H1 (cell line): Measurements from ENCODE around the gene TLR9. TPM values are rescaled to one million over a fixed set of nuclear protein-coding genes. Genes with fewer than 3 reads are reported as not detected.

Source experiments
- CTCF ChIA-PET: fragments of 300-600 bp; sonication (Branson Sonifier 250); formaldehyde crosslinking; loops from one replicate; lab custom pipeline; 2021; ENCODE audit not compliant: partially characterized antibody; lab: Charles Lee
- POLR2A ChIA-PET: fragments of 300-600 bp; sonication (Branson Sonifier 250); formaldehyde crosslinking; loops from one replicate; lab custom pipeline; 2021; ENCODE audit warnings: inconsistent platforms; ENCODE audit not compliant: partially characterized antibody; lab: Charles Lee
- DNase-seq, 2 experiments: peaks; one replicate each; pipeline versions ENCODE4 v3.0.0 to v3.0.0-alpha.2; 2010 to 2022; ENCODE audit warnings: low spot score in 2 of 2, low read depth in 1 of 2, mixed read lengths in 1 of 2
- FAIRE-seq: peaks from 2 replicates; lab custom pipeline; 2011; peaks lifted over from hg19 to GRCh38; lab: Jason Lieb, UNC
- H2AFZ ChIP-seq: 2 replicates; pipeline ENCODE4 v1.8.1; 2012; ENCODE audit warnings: low read length, inconsistent platforms
- H2AK5ac ChIP-seq: 2 replicates; pipeline ENCODE4 v1.6.1; 2013; ENCODE audit warnings: low read depth, low read length
- H2BK120ac ChIP-seq: replicated peaks from 2 replicates; pipeline ENCODE3; 2013; ENCODE audit warnings: low read depth, low read length, inconsistent platforms
- H2BK12ac ChIP-seq: 2 replicates; pipeline ENCODE4 v1.6.1; 2013; ENCODE audit warnings: low read depth, low read length
- H2BK15ac ChIP-seq: 2 replicates; pipeline ENCODE4 v1.6.1; 2013; ENCODE audit warnings: low read length
- H2BK20ac ChIP-seq: 2 replicates; pipeline ENCODE4 v1.6.1; 2013; ENCODE audit warnings: low read length
- H2BK5ac ChIP-seq: 2 replicates; pipeline ENCODE4 v1.6.1; 2013; ENCODE audit warnings: low read depth, low read length
- H3K14ac ChIP-seq: 2 replicates; pipeline ENCODE4 v1.6.1; 2013; ENCODE audit warnings: inconsistent platforms; ENCODE audit not compliant: insufficient read length
- H3K18ac ChIP-seq: 2 replicates; pipeline ENCODE4 v1.6.1; 2013; ENCODE audit warnings: low read length; ENCODE audit errors: extremely low read depth
- H3K23ac ChIP-seq: 2 replicates; pipeline ENCODE4 v1.6.1; 2013; ENCODE audit warnings: inconsistent platforms; ENCODE audit not compliant: insufficient read length
- H3K23me2 ChIP-seq: 2 replicates; pipeline ENCODE4 v1.6.1; 2013; ENCODE audit warnings: low read depth, low read length
- H3K27ac ChIP-seq: 2 replicates; pipeline ENCODE4 v1.6.1; 2011; ENCODE audit warnings: low read depth, low read length, inconsistent platforms
- H3K27me3 ChIP-seq, 4 experiments: replicated peaks in 1 of 4; 1 replicate in 1 of 4; 2 replicates in 3 of 4; pipeline versions ENCODE4 v1.6.1 to v1.8.1; 2011 to 2013; ENCODE audit warnings: low read length in 3 of 4, mild to moderate bottlenecking in 3 of 4, inconsistent platforms in 2 of 4, mixed read lengths in 2 of 4, moderate library complexity in 1 of 4; ENCODE audit not compliant: control insufficient read depth in 3 of 4, insufficient read depth in 3 of 4; ENCODE audit errors: extremely low read depth in 1 of 4
- H3K36me3 ChIP-seq, 4 experiments: 2 replicates each; pipeline versions ENCODE4 v1.6.1 to v1.8.1; 2011 to 2013; ENCODE audit warnings: mild to moderate bottlenecking in 4 of 4, low read length in 3 of 4, moderate library complexity in 2 of 4, control low read depth in 1 of 4, inconsistent platforms in 1 of 4; ENCODE audit not compliant: insufficient read depth in 4 of 4, control insufficient read depth in 2 of 4
- H3K4ac ChIP-seq: replicated peaks from 2 replicates; pipeline ENCODE3; 2013; ENCODE audit warnings: low read length, low read depth, mixed read lengths, inconsistent platforms; ENCODE audit not compliant: insufficient read length
- H3K4me1 ChIP-seq, 4 experiments: replicated peaks in 1 of 4; 1 replicate in 1 of 4; 2 replicates in 3 of 4; pipeline versions ENCODE4 v1.6.1 to v1.8.1; 2011 to 2013; ENCODE audit warnings: low read length in 3 of 4, inconsistent platforms in 2 of 4, mixed read lengths in 1 of 4; ENCODE audit not compliant: insufficient read depth in 4 of 4, control insufficient read depth in 3 of 4
- H3K4me2 ChIP-seq, 2 experiments: 2 replicates each; pipeline versions ENCODE4 v1.6.1 to v1.8.1; 2011 to 2013; ENCODE audit warnings: low read depth in 2 of 2, low read length in 2 of 2, control low read depth in 1 of 2, inconsistent platforms in 1 of 2, mild to moderate bottlenecking in 1 of 2; ENCODE audit not compliant: insufficient read depth in 1 of 2
- H3K4me3 ChIP-seq, 4 experiments: fragments of 200-600, 300-600 bp in 1 of 4; sonication (generic), shearing (Covaris generic), sonication (Bioruptor Twin) in 1 of 4; 2 replicates each; pipeline versions ENCODE4 v1.5.1 to v1.8.1; 2011 to 2016; ENCODE audit warnings: low read length in 4 of 4, low read depth in 3 of 4, control low read depth in 2 of 4, inconsistent platforms in 2 of 4, mild to moderate bottlenecking in 2 of 4, mixed read lengths in 1 of 4, moderate library complexity in 1 of 4; ENCODE audit not compliant: insufficient read depth in 2 of 4; ENCODE audit errors: extremely low read depth in 1 of 4
- H3K56ac ChIP-seq: replicated peaks from 2 replicates; pipeline ENCODE3; 2013; ENCODE audit warnings: low read depth, mild to moderate bottlenecking, mixed read lengths, low read length, inconsistent platforms; ENCODE audit not compliant: insufficient read length
- H3K79me1 ChIP-seq: 2 replicates; pipeline ENCODE4 v1.6.1; 2013; ENCODE audit warnings: low read depth, low read length, control low read depth
- H3K79me2 ChIP-seq, 2 experiments: 2 replicates each; pipeline versions ENCODE4 v1.6.1 to v1.8.1; 2012 to 2013; ENCODE audit warnings: low read length in 2 of 2, mild to moderate bottlenecking in 2 of 2, inconsistent platforms in 1 of 2; ENCODE audit not compliant: insufficient read depth in 2 of 2, control insufficient read depth in 1 of 2
- H3K9ac ChIP-seq, 4 experiments: replicated peaks in 1 of 4; 1 replicate in 1 of 4; 2 replicates in 3 of 4; pipeline versions ENCODE4 v1.6.1 to v1.8.1; 2011 to 2013; ENCODE audit warnings: low read depth in 3 of 4, low read length in 3 of 4, control low read depth in 2 of 4, mild to moderate bottlenecking in 2 of 4, moderate library complexity in 2 of 4, inconsistent platforms in 1 of 4; ENCODE audit errors: extremely low read depth in 1 of 4
- H3K9me3 ChIP-seq, 2 experiments: 2 replicates each; pipeline versions ENCODE4 v1.6.1 to v1.8.1; 2012 to 2013; ENCODE audit warnings: mild to moderate bottlenecking in 2 of 2, moderate library complexity in 2 of 2, control low read depth in 1 of 2, inconsistent platforms in 1 of 2, low read depth in 1 of 2, low read length in 1 of 2, mixed read lengths in 1 of 2; ENCODE audit not compliant: insufficient read depth in 2 of 2
- H4K20me1 ChIP-seq, 2 experiments: replicated peaks in 1 of 2; 2 replicates each; pipeline versions ENCODE3 to v1.8.1; 2011 to 2013; ENCODE audit warnings: inconsistent platforms in 2 of 2, low read length in 2 of 2, mild to moderate bottlenecking in 1 of 2; ENCODE audit not compliant: insufficient read depth in 2 of 2, control insufficient read depth in 1 of 2
- H4K5ac ChIP-seq: 2 replicates; pipeline ENCODE4 v1.6.1; 2013; ENCODE audit warnings: low read length, low read depth, mixed read lengths, inconsistent platforms; ENCODE audit not compliant: insufficient read length
- H4K8ac ChIP-seq: 2 replicates; pipeline ENCODE4 v1.8.0; 2013; ENCODE audit warnings: mild to moderate bottlenecking, moderate library complexity, low read length, inconsistent platforms; ENCODE audit not compliant: insufficient read depth; ENCODE audit errors: extremely low read depth
- H4K91ac ChIP-seq: replicated peaks from 2 replicates; pipeline ENCODE3; 2013; ENCODE audit warnings: low read length, mixed read lengths, inconsistent platforms; ENCODE audit not compliant: insufficient read length
- BCL11A ChIP-seq, 2 experiments: IDR thresholded peaks; one replicate each; pipeline ENCODE4 v1.6.1; 2011; ENCODE audit warnings: low read depth in 2 of 2, low read length in 2 of 2, mild to moderate bottlenecking in 2 of 2
- FOSL1 ChIP-seq: IDR thresholded peaks from 2 replicates; pipeline ENCODE4 v1.6.1; 2011; ENCODE audit warnings: mild to moderate bottlenecking, low read depth, low read length, moderate library complexity; ENCODE audit not compliant: insufficient read depth
- KDM1A ChIP-seq: fragments of 200-600, 300-600 bp; sonication (generic); IDR thresholded peaks from 2 replicates; pipeline ENCODE4 v1.7.1; 2016; ENCODE audit warnings: mild to moderate bottlenecking, low read length, borderline replicate concordance
- POU5F1 ChIP-seq: IDR thresholded peaks from 2 replicates; pipeline ENCODE4 v1.6.1; 2011; ENCODE audit warnings: low read depth, mild to moderate bottlenecking, low read length, moderate library complexity
- RAD21 ChIP-seq, 2 experiments: IDR thresholded peaks in 1 of 2; conservative IDR thresholded peaks in 1 of 2; 2 replicates each; pipeline ENCODE4 v1.6.1; 2011; ENCODE audit warnings: low read depth in 2 of 2, low read length in 2 of 2, improper control_type of control experiment in 1 of 2, inconsistent platforms in 1 of 2, mild to moderate bottlenecking in 1 of 2, moderate library complexity in 1 of 2
- RFX5 ChIP-seq: IDR thresholded peaks from 2 replicates; pipeline ENCODE4 v1.6.1; 2011; ENCODE audit warnings: low read depth, low read length, improper control_type of control experiment, borderline replicate concordance
- SAP30 ChIP-seq: fragments of 300-600 bp; sonication (generic); IDR thresholded peaks from 2 replicates; pipeline ENCODE4 v1.7.1; 2012; ENCODE audit warnings: low read length, moderate library complexity, mild to moderate bottlenecking, inconsistent platforms; ENCODE audit not compliant: insufficient read depth, insufficient replicate concordance
- SIN3A ChIP-seq, 2 experiments: IDR thresholded peaks in 1 of 2; conservative IDR thresholded peaks in 1 of 2; 2 replicates each; pipeline ENCODE4 v1.6.1; 2011 to 2012; ENCODE audit warnings: low read length in 2 of 2, improper control_type of control experiment in 1 of 2, low read depth in 1 of 2, mild to moderate bottlenecking in 1 of 2
- SP2 ChIP-seq: IDR thresholded peaks from 2 replicates; pipeline ENCODE4 v1.6.1; 2012; ENCODE audit warnings: mild to moderate bottlenecking, low read length, inconsistent platforms
- SRF ChIP-seq: IDR thresholded peaks from 2 replicates; pipeline ENCODE4 v1.6.1; 2011; ENCODE audit warnings: mild to moderate bottlenecking, low read depth, low read length, moderate library complexity
- TEAD4 ChIP-seq: IDR thresholded peaks from 2 replicates; pipeline ENCODE4 v1.6.1; 2012; ENCODE audit warnings: low read depth, low read length, inconsistent platforms, mixed read lengths
- YY1 ChIP-seq: IDR thresholded peaks from 2 replicates; pipeline ENCODE4 v1.6.1; 2011; ENCODE audit warnings: low read depth, mild to moderate bottlenecking, low read length
- WGBS, 2 experiments: shearing (Covaris generic) in 1 of 2; methylation state at CpG; one replicate each; pipeline versions ENCODE4 v1.1.6 to v1.1.7; 2013 to 2015; ENCODE audit warnings: low lambda C conversion rate in 2 of 2, mixed read lengths in 2 of 2, inconsistent platforms in 1 of 2, low coverage in 1 of 2, missing lambda C conversion rate in 1 of 2; ENCODE audit not compliant: insufficient replicate concordance in 2 of 2, insufficient coverage in 1 of 2, insufficient read length in 1 of 2; ENCODE audit errors: extremely low coverage in 1 of 2, missing lambda C conversion rate in 1 of 2; 5-methylcytosine and 5-hydroxymethylcytosine counted together
- polyA plus RNA-seq, 7 experiments: library from polyadenylated mRNA; depleted of rRNA in 3 of 7; stranded (reverse) in 5 of 7; unstranded in 2 of 7; fragments of >200 nt in 5 of 7; fragments of 200-250 nt in 2 of 7; gene quantifications; 1 replicate in 5 of 7; 2 replicates in 1 of 7; 4 replicates in 1 of 7; pipeline versions ENCODE4 v1.2.1 to v1.2.3, GENCODE V29; 2011 to 2013; ENCODE audit warnings: missing spikeins in 2 of 7, mixed read lengths in 2 of 7
- total RNA-seq: library from RNA; stranded (reverse); fragmentation: NEBNext Ultra II Directional; extraction: Animal tissue kit (Norgen Biotek cat#: 25700); gene quantifications from 2 replicates; pipeline ENCODE4 v1.2.1, GENCODE V29; 2021

TLR9 gene
- total and polyA plus RNA-seq, 2 of the 8 experiments (the other 6 are each of a cell fraction or from before 2014, with no cell fraction given), result 0.05 TPM; not detected in 1

- FAIRE-seq (no peak), DNase-seq (no peak)
- H3K9ac ChIP-seq, result no peak overlapping the region
- ChIA-PET POLR2A (interaction anchor here (0.9 to 1.6 kb wide), 3 partner anchors 10 to 20 kb away, joined by 3 to 4 read pairs (median 4); no protein-coding TSS in a partner anchor), CTCF (interaction anchor here (0.6 to 17.7 kb wide), 4 partner anchors 26 to 192 kb away, joined by 3 to 126 read pairs (median 4); partner anchors contain the start of gene TLR9)
- H3K4me2 ChIP-seq, result no peak overlapping the region
- H3K79me2 ChIP-seq, result peaks cover 0 to 3% of the 10 kb centered on the region in 2 experiments; a peak in 2 of 4 replicates
- H3K27me3 ChIP-seq, result no peaks in the 10 kb centered on the region
- no peak overlapping the region for H3K4ac ChIP-seq
- no peak overlapping the region for H4K91ac ChIP-seq
- no peak overlapping the region for H3K23ac ChIP-seq
- no peak overlapping the region for H4K8ac ChIP-seq
- no peak overlapping the region for H2BK5ac ChIP-seq
- H3K18ac ChIP-seq, result no peak overlapping the region
- no peaks in the 10 kb centered on the region for H3K4me1 ChIP-seq
- H3K4me3 ChIP-seq, result no peak overlapping the region
- H4K20me1 ChIP-seq, result peaks cover 4 to 11% of the 10 kb centered on the region in 2 experiments
- H3K23me2 ChIP-seq, result no peaks in the 10 kb centered on the region
- 85% methylated on average over 4 of the region's 4 CpGs; no CpG with 5 or more reads in 1 of the 2 experiments for WGBS, 2 experiments
- no peak overlapping the region for H3K56ac ChIP-seq
- no peak overlapping the region for H2AFZ ChIP-seq
- H3K14ac ChIP-seq, result no peak overlapping the region
- H4K5ac ChIP-seq, result no peak overlapping the region
- H2AK5ac ChIP-seq, result no peak overlapping the region
- no peaks in the 10 kb centered on the region for H3K79me1 ChIP-seq
- no peak overlapping the region for H2BK20ac ChIP-seq
- no peak overlapping the region for H3K27ac ChIP-seq
- H2BK120ac ChIP-seq, result no peak overlapping the region
- no peaks in the 10 kb centered on the region for H3K9me3 ChIP-seq
- no peak overlapping the region for H2BK15ac ChIP-seq
- H2BK12ac ChIP-seq, result no peak overlapping the region
- peaks cover 36 to 92% (median 70%) of the 10 kb centered on the region in 4 experiments for H3K36me3 ChIP-seq
- no peak for TF ChIP-seq RAD21 (IDR thresholded peaks at IDR 0.05 in 1 of 2, conservative IDR thresholded peaks at IDR 0.05 in 1 of 2; ENCODE audit: low read depth in 2 of 2, low read length in 2 of 2)
- TF ChIP-seq RFX5, result no peak
- no peak for TF ChIP-seq YY1
- no peak for TF ChIP-seq BCL11A (IDR thresholded peaks at IDR 0.05; ENCODE audit: low read depth in 2 of 2, low read length in 2 of 2)
- no peak for TF ChIP-seq SIN3A (conservative IDR thresholded peaks at IDR 0.05 in 1 of 2, IDR thresholded peaks at IDR 0.05 in 1 of 2; ENCODE audit: low read depth in 1 of 2, low read length in 2 of 2)
- TF ChIP-seq SP2, result no peak
- no peak for TF ChIP-seq KDM1A
- no peak for TF ChIP-seq FOSL1
- no peak for TF ChIP-seq SAP30
- no peak for TF ChIP-seq POU5F1
- TF ChIP-seq TEAD4, result no peak
- no peak for TF ChIP-seq SRF
These were observed 31.2 kb upstream of the TLR9 start for GRCh38 chr3:52256622-52257021.
